WTC11 (cell line): Measurements from ENCODE around the gene TM9SF3.

ENCODE experiments used
- CREM ChIP-seq: sonication (generic); formaldehyde crosslinking; IDR thresholded peaks from 2 replicates; pipeline ENCODE4 v1.8.1; 2022; ENCODE audit warnings: mild to moderate bottlenecking, missing genetic modification reagents, moderate library complexity
- JUN ChIP-seq: sonication (generic); formaldehyde crosslinking; IDR thresholded peaks from 2 replicates; pipeline ENCODE4 v1.8.0; 2023; ENCODE audit warnings: mild to moderate bottlenecking, missing genetic modification reagents
- KAT7 ChIP-seq: sonication (generic); formaldehyde crosslinking; IDR thresholded peaks from 2 replicates; pipeline ENCODE4 v1.8.1; 2023; ENCODE audit warnings: missing genetic modification reagents, mild to moderate bottlenecking, borderline replicate concordance
- SP1 ChIP-seq: sonication (generic); formaldehyde crosslinking; conservative IDR thresholded peaks from 2 replicates; pipeline ENCODE4 v1.8.1; 2022; ENCODE audit warnings: missing genetic modification reagents
- TCF7 ChIP-seq: sonication (generic); formaldehyde crosslinking; IDR thresholded peaks from 2 replicates; pipeline ENCODE4 v1.8.0; 2022; ENCODE audit warnings: mild to moderate bottlenecking, low read depth, missing genetic modification reagents, moderate library complexity
- ZNF416 ChIP-seq: fragments of 250-450 bp; sonication (Bioruptor Pico); IDR thresholded peaks from 2 replicates; pipeline ENCODE4 v1.9.0; 2021; ENCODE audit warnings: mild to moderate bottlenecking, inconsistent platforms
- TF ChIP-seq, protein P1 (sequence below): fragments of 200-600 bp; IDR thresholded peaks from 2 replicates; pipeline ENCODE4 v1.8.0; 2022; ENCODE audit warnings: antibody characterized with exemption
- TF ChIP-seq, protein P2 (sequence below): sonication (generic); formaldehyde crosslinking; conservative IDR thresholded peaks from 2 replicates; pipeline ENCODE4 v1.8.1; 2023; ENCODE audit warnings: mild to moderate bottlenecking, low read depth, missing genetic modification reagents, moderate library complexity
- TF ChIP-seq, protein P3 (sequence below): sonication (generic); formaldehyde crosslinking; IDR thresholded peaks from 2 replicates; pipeline ENCODE4 v1.8.1; 2023; ENCODE audit warnings: mild to moderate bottlenecking, missing genetic modification reagents
- TF ChIP-seq, protein P4 (sequence below): sonication (generic); formaldehyde crosslinking; IDR thresholded peaks from 2 replicates; pipeline ENCODE4 v1.8.1; 2023; ENCODE audit warnings: mild to moderate bottlenecking, missing genetic modification reagents, moderate library complexity
- TF ChIP-seq, protein P5 (sequence below): fragments of 250-450 bp; sonication (Bioruptor Pico); IDR thresholded peaks from 2 replicates; pipeline ENCODE4 v2.1.2; 2022; ENCODE audit warnings: mild to moderate bottlenecking, moderate library complexity
- TF ChIP-seq, protein P6 (sequence below): fragments of 250-450 bp; sonication (Bioruptor Pico); conservative IDR thresholded peaks from 2 replicates; pipeline ENCODE4 v1.9.0; 2021; ENCODE audit warnings: mild to moderate bottlenecking
- TF ChIP-seq, protein P7 (sequence below): sonication (generic); formaldehyde crosslinking; IDR thresholded peaks from 2 replicates; pipeline ENCODE4 v1.8.0; 2022; ENCODE audit warnings: mild to moderate bottlenecking, missing genetic modification reagents

DNA sequence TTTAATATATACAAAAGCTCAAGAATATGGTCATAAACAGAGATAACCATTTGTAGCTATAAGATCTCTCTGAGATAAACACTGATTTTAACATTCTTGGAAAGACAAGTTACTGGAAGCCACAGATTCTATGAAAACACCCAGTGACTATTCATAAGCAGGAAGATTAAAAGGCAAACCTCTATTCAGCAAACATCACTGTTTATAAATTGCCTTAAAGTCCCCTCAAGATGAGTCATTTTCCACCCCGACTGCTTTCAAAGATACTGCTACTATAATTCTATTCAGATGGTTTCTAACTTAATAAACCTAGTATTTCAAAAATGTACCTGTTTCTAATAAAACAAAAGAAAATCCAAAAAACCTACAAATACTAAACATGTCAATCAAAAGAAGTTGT is 21.0 kb downstream of the TM9SF3 start:
- TF ChIP-seq, protein P1, sequence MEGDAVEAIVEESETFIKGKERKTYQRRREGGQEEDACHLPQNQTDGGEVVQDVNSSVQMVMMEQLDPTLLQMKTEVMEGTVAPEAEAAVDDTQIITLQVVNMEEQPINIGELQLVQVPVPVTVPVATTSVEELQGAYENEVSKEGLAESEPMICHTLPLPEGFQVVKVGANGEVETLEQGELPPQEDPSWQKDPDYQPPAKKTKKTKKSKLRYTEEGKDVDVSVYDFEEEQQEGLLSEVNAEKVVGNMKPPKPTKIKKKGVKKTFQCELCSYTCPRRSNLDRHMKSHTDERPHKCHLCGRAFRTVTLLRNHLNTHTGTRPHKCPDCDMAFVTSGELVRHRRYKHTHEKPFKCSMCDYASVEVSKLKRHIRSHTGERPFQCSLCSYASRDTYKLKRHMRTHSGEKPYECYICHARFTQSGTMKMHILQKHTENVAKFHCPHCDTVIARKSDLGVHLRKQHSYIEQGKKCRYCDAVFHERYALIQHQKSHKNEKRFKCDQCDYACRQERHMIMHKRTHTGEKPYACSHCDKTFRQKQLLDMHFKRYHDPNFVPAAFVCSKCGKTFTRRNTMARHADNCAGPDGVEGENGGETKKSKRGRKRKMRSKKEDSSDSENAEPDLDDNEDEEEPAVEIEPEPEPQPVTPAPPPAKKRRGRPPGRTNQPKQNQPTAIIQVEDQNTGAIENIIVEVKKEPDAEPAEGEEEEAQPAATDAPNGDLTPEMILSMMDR: no peak
- TF ChIP-seq JUN (no peak), SP1 (CRISPR knock-in tag) (no peak), ZNF416 (CRISPR knock-in tag) (no peak), CREM (no peak), KAT7 (no peak), TCF7 (CRISPR knock-in tag) (no peak)
- TF ChIP-seq, protein P2, sequence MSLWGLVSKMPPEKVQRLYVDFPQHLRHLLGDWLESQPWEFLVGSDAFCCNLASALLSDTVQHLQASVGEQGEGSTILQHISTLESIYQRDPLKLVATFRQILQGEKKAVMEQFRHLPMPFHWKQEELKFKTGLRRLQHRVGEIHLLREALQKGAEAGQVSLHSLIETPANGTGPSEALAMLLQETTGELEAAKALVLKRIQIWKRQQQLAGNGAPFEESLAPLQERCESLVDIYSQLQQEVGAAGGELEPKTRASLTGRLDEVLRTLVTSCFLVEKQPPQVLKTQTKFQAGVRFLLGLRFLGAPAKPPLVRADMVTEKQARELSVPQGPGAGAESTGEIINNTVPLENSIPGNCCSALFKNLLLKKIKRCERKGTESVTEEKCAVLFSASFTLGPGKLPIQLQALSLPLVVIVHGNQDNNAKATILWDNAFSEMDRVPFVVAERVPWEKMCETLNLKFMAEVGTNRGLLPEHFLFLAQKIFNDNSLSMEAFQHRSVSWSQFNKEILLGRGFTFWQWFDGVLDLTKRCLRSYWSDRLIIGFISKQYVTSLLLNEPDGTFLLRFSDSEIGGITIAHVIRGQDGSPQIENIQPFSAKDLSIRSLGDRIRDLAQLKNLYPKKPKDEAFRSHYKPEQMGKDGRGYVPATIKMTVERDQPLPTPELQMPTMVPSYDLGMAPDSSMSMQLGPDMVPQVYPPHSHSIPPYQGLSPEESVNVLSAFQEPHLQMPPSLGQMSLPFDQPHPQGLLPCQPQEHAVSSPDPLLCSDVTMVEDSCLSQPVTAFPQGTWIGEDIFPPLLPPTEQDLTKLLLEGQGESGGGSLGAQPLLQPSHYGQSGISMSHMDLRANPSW: no peak
- TF ChIP-seq, protein P3, sequence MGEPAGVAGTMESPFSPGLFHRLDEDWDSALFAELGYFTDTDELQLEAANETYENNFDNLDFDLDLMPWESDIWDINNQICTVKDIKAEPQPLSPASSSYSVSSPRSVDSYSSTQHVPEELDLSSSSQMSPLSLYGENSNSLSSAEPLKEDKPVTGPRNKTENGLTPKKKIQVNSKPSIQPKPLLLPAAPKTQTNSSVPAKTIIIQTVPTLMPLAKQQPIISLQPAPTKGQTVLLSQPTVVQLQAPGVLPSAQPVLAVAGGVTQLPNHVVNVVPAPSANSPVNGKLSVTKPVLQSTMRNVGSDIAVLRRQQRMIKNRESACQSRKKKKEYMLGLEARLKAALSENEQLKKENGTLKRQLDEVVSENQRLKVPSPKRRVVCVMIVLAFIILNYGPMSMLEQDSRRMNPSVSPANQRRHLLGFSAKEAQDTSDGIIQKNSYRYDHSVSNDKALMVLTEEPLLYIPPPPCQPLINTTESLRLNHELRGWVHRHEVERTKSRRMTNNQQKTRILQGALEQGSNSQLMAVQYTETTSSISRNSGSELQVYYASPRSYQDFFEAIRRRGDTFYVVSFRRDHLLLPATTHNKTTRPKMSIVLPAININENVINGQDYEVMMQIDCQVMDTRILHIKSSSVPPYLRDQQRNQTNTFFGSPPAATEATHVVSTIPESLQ (CRISPR knock-in tag): no peak
- TF ChIP-seq, protein P4, sequence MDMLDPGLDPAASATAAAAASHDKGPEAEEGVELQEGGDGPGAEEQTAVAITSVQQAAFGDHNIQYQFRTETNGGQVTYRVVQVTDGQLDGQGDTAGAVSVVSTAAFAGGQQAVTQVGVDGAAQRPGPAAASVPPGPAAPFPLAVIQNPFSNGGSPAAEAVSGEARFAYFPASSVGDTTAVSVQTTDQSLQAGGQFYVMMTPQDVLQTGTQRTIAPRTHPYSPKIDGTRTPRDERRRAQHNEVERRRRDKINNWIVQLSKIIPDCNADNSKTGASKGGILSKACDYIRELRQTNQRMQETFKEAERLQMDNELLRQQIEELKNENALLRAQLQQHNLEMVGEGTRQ (CRISPR knock-in tag): no peak
- TF ChIP-seq, protein P5, sequence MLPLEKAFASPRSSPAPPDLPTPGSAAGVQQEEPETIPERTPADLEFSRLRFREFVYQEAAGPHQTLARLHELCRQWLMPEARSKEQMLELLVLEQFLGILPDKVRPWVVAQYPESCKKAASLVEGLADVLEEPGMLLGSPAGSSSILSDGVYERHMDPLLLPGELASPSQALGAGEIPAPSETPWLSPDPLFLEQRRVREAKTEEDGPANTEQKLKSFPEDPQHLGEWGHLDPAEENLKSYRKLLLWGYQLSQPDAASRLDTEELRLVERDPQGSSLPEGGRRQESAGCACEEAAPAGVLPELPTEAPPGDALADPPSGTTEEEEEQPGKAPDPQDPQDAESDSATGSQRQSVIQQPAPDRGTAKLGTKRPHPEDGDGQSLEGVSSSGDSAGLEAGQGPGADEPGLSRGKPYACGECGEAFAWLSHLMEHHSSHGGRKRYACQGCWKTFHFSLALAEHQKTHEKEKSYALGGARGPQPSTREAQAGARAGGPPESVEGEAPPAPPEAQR (CRISPR knock-in tag): no peak
- TF ChIP-seq, protein P6, sequence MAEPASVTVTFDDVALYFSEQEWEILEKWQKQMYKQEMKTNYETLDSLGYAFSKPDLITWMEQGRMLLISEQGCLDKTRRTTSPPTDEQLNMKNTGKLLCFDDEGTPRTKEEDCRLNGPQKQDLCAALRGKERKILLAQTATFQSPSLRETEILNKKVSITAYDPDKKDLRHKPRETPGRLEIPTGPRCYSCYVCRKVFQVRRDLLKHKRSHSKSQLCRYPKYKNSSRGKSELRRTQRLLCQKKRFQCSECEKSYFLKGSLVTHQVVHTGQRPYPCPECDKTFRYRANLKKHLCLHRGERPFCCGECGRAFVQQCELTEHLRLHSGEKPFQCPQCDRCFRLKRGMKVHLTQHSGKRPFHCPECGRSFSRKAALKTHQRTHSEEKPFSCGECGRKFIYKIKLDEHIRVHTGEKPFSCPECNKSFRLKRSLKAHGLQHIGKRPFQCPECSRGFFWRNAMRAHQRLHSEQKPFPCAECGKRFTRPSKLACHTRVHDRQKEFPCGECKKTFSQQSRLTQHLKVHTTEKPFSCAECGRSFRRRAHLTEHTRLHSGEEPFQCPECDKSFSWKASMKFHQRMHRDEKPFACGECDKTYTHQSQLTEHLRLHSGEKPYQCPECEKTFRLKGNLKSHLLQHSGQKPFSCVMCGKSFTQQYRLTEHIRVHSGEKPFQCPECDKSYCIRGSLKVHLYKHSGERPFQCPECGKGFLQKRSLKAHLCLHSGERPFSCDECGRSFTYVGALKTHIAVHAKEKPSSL: no peak
- TF ChIP-seq, protein P7, sequence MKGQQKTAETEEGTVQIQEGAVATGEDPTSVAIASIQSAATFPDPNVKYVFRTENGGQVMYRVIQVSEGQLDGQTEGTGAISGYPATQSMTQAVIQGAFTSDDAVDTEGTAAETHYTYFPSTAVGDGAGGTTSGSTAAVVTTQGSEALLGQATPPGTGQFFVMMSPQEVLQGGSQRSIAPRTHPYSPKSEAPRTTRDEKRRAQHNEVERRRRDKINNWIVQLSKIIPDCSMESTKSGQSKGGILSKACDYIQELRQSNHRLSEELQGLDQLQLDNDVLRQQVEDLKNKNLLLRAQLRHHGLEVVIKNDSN (CRISPR knock-in tag): no peak
